GM19239 (cell line): ENCODE measurements around the gene NEO1.
"Not testable (repeated sequence)": the region's sequence is repeated elsewhere in the genome, so short reads cannot be mapped to it uniquely, and the experiment has no call there.

ENCODE experiments used
- DNase-seq: peaks from one replicate; pipeline ENCODE4 v3.0.0; 2011; ENCODE audit warnings: low spot score; ENCODE audit not compliant: insufficient read length
- FAIRE-seq: peaks from 2 replicates; lab custom pipeline; 2011; peaks lifted over from hg19 to GRCh38; lab: Jason Lieb, UNC

The NEO1 gene

GRCh38 chr15:73175382-73175781 is 123.1 kb downstream of the NEO1 start:
- FAIRE-seq, result no peak

GRCh38 chr15:73176598-73176997 is 124.3 kb downstream of the NEO1 start:
- DNase-seq (no peak), FAIRE-seq (no peak)

More at GRCh38 chr15:73175382-73175781, 123.1 kb downstream of the NEO1 start:
- no peak for DNase-seq

- FAIRE-seq, result no peak
- DNase-seq, result no peak
These were observed 130.8 kb downstream of the NEO1 start for GRCh38 chr15:73183071-73183470.

GRCh38 chr15:73190189-73190601 is 137.9 kb downstream of the NEO1 start:
- no peak for DNase-seq
- FAIRE-seq, result no peak

GRCh38 chr15:73195166-73195565 is 142.9 kb downstream of the NEO1 start:
- FAIRE-seq (no peak), DNase-seq (no peak)

- no peak for FAIRE-seq
- DNase-seq, result no peak
These were observed 143.8 kb downstream of the NEO1 start for GRCh38 chr15:73196113-73196512.

- FAIRE-seq (no peak), DNase-seq (no peak)
These were observed 148.1 kb downstream of the NEO1 start for GRCh38 chr15:73200339-73200738.

- no peak for DNase-seq
- no peak for FAIRE-seq
These were observed 158.4 kb downstream of the NEO1 start for GRCh38 chr15:73210630-73211029.

GRCh38 chr15:73212424-73212823 is 160.2 kb downstream of the NEO1 start:
- no peak for FAIRE-seq
- no peak for DNase-seq

GRCh38 chr15:73221450-73221849 is 169.2 kb downstream of the NEO1 start:
- not testable (repeated sequence) for DNase-seq, FAIRE-seq

GRCh38 chr15:73225358-73226015 is 173.2 kb downstream of the NEO1 start:
- no peak for FAIRE-seq
- no peak for DNase-seq

GRCh38 chr15:73226093-73226814 is 174.0 kb downstream of the NEO1 start:
- DNase-seq (no peak), FAIRE-seq (no peak)

- FAIRE-seq, result no peak
These were observed 175.3 kb downstream of the NEO1 start for GRCh38 chr15:73227433-73228056.

GRCh38 chr15:73228128-73228646 is 175.9 kb downstream of the NEO1 start:
- FAIRE-seq (no peak), DNase-seq (no peak)

More at GRCh38 chr15:73227433-73228056, 175.3 kb downstream of the NEO1 start:
- no peak for DNase-seq

- no peak for DNase-seq
- no peak for FAIRE-seq
These were observed 179.6 kb downstream of the NEO1 start for GRCh38 chr15:73231661-73232419.

GRCh38 chr15:73232776-73233175 is 180.5 kb downstream of the NEO1 start:
- FAIRE-seq (no peak), DNase-seq (no peak)

- DNase-seq (no peak), FAIRE-seq (no peak)
These were observed 181.4 kb downstream of the NEO1 start for GRCh38 chr15:73233623-73234022.

GRCh38 chr15:73237910-73238309 is 185.6 kb downstream of the NEO1 start:
- FAIRE-seq, result no peak
- DNase-seq, result no peak

GRCh38 chr15:73239564-73240215 is 187.4 kb downstream of the NEO1 start:
- DNase-seq (no peak), FAIRE-seq (no peak)
